ENCODE measurements around the gene SLC24A5. TPM values are rescaled to one million over a fixed set of nuclear protein-coding genes. Genes with fewer than 3 reads are reported as not detected.
A peak's percentile ranks its signal among the peaks of the same experiment; 100 is the strongest.

SLC24A5 gene
- total RNA-seq, 1 donor from 2014 or later, result not detected

DNA sequence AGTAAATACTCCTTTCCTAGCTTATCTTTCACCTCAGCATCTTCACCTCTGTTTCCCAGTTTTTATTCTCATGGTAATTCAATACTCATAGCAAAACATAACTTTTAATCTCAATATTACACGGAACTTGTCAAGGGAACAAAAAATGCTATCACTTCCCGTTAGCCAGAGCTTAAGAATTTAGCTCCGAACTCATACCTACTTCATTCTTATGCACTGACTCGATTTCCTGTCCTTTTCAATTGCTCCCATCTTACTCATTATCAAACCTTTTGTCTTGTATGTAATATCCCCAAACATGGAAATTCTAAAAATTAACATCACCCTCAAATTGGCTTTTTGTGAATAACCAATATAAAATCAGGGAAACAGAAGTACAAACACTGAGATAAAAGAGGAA, 29.1 kb downstream of the SLC24A5 start:
- Histone ChIP-seq H3K27me3 (no peaks in the 10 kb centered on the region), H3K4me3 (no peak overlapping the region), H3K9me3 (no peaks in the 10 kb centered on the region), H3K36me3 (peaks cover 17 to 28% of the 10 kb centered on the region in 2 donors), H3K4me1 (peaks cover 0 to 10% of the 10 kb centered on the region in 2 donors), H3K27ac (peak overlapping the region; percentile 13 to 56)
- DNase-seq (ENCODE audit: low spot score in 2 of 2), result no peak
- intact Hi-C loops (cut with DNase I), result no loop called here
- TF ChIP-seq, protein P1, sequence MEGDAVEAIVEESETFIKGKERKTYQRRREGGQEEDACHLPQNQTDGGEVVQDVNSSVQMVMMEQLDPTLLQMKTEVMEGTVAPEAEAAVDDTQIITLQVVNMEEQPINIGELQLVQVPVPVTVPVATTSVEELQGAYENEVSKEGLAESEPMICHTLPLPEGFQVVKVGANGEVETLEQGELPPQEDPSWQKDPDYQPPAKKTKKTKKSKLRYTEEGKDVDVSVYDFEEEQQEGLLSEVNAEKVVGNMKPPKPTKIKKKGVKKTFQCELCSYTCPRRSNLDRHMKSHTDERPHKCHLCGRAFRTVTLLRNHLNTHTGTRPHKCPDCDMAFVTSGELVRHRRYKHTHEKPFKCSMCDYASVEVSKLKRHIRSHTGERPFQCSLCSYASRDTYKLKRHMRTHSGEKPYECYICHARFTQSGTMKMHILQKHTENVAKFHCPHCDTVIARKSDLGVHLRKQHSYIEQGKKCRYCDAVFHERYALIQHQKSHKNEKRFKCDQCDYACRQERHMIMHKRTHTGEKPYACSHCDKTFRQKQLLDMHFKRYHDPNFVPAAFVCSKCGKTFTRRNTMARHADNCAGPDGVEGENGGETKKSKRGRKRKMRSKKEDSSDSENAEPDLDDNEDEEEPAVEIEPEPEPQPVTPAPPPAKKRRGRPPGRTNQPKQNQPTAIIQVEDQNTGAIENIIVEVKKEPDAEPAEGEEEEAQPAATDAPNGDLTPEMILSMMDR (IDR thresholded peaks at IDR 0.05), result no peak

DNA sequence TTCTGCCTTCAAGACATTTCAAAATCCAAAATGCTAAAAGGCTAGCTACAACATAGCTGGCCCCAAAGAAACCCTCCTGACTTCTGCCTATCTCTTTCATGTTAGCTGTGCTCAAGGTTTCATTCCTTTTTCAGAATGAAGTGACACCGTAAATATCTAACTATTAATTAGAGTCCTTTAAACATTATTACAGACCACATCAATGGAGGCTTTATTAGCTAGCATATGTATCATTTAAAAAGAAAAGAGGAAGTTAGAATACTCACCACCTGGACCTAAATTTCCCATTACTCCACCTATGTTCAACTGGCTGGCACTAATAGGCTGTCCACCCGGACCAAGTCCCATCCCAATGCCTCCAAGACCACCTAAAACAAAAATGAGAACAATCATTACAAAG, 32.7 kb downstream of the SLC24A5 start:
- Histone ChIP-seq H3K9me3 (no peaks in the 10 kb centered on the region), H3K27me3 (no peaks in the 10 kb centered on the region), H3K27ac (no peak overlapping the region), H3K4me1 (no peaks in the 10 kb centered on the region), H3K36me3 (peaks cover 23 to 33% of the 10 kb centered on the region in 2 donors), H3K4me3 (no peak overlapping the region)
- DNase-seq (ENCODE audit: low spot score in 2 of 2), result no peak
- TF ChIP-seq, protein P1 (IDR thresholded peaks at IDR 0.05), result no peak
- intact Hi-C loops (cut with DNase I), result no loop called here

DNA sequence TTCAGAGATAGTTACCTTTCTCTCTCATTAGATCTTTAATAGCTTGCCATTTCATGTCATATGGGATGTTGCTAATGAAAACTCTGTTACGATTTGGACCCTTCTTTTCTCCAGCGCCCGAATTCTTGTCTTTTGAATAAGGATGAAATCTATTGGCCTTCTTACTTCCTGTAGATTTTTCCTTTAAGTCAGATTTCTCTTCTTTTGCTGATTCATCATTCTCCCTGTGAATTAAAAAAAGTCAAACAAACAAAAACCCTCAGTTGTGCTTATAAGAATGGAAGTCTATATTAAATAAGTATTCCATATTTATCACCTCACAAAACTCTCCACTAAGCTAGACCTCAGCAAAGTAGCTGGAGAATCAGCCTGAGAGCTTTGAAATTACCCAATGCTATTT, 47.8 kb downstream of the SLC24A5 start:
- peaks cover 0 to 7% of the 10 kb centered on the region in 2 donors for H3K4me1 ChIP-seq
- H3K9me3 ChIP-seq, result no peaks in the 10 kb centered on the region
- DNase-seq (ENCODE audit: low spot score in 2 of 2), result no peak
- intact Hi-C loops (cut with DNase I), result no loop called here
- no peak overlapping the region for H3K27ac ChIP-seq
- no peak overlapping the region for H3K4me3 ChIP-seq
- H3K27me3 ChIP-seq, result no peaks in the 10 kb centered on the region
- peaks cover 0 to 17% of the 10 kb centered on the region in 2 donors for H3K36me3 ChIP-seq
- TF ChIP-seq, protein P1 (IDR thresholded peaks at IDR 0.05), result no peak

DNA sequence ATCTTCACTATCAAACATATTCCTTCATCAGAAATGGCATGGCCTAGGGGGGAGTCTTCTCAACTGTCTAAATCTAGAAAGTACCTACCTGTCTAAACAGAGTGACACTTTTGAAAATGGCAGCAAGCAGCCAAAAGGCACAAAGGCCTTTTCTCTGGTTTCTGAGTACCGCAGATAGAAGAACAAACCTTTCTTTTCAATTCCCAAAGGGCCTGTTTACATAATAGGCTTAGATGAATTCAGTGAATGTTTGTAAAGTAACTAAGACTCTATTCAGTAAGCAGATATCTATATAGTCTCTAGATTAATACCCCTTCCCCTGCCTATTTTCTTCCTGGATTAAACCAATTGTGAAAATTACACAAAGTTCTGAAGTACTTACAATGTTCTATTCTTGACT, 50.2 kb downstream of the SLC24A5 start:
- intact Hi-C loops (cut with DNase I), result no loop called here
- Histone ChIP-seq H3K27me3 (no peaks in the 10 kb centered on the region), H3K4me3 (no peak overlapping the region), H3K27ac (no peak overlapping the region), H3K36me3 (no peaks in the 10 kb centered on the region), H3K4me1 (peaks cover 0 to 12% of the 10 kb centered on the region in 2 donors), H3K9me3 (no peaks in the 10 kb centered on the region)
- TF ChIP-seq, protein P1 (IDR thresholded peaks at IDR 0.05), result no peak
- DNase-seq (ENCODE audit: low spot score in 2 of 2), result no peak

DNA sequence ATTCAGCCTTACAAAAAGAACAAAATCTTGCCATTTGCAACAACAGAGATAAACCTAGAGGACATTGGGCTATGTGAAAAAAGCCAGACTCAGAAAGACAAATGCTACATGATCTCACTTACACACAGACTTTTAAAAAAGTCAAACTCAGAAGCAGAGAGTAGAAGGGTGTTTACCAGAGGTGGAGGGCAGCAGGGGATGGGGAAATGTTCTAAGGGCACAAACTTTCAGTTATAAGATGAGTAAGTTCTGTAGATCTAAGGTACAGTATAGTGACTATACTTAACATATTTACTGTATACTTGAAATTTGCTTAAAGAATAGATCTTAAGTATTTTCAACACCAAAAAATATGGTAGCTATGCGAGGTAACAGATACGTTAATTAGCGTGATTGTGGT, 54.3 kb downstream of the SLC24A5 start:
- DNase-seq (ENCODE audit: low spot score in 2 of 2), result no peak
- TF ChIP-seq, protein P1 (IDR thresholded peaks at IDR 0.05), result no peak
- Histone ChIP-seq H3K9me3 (no peaks in the 10 kb centered on the region), H3K27ac (no peak overlapping the region), H3K27me3 (no peaks in the 10 kb centered on the region), H3K4me1 (peaks cover 0 to 11% of the 10 kb centered on the region in 2 donors), H3K4me3 (no peak overlapping the region), H3K36me3 (no peaks in the 10 kb centered on the region)
- intact Hi-C loops (cut with DNase I), result loop anchor here (5.0 kb wide), 3 partner anchors 112 to 458 kb away; partner anchors contain the start of gene SEMA6D

DNA sequence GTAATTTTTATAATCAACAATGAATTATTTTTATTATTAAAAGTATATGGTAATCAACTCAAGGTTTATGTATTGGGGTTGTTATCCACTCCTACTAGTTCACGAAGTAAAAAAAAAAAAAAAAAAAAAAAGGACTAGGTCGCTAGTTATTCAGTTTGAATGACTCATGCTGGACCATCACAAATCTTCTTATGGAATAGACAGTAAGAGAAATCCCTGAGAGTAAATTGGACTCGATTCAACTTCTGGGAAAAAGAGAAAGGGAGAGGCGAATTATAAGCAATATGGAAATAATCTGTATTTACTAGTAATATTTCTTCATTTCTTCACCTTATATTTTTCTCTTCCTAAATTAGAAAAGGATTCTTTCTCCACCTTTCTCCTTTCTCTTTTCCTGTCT, 55.3 kb downstream of the SLC24A5 start:
- H3K4me1 ChIP-seq, result peaks cover 0 to 6% of the 10 kb centered on the region in 2 donors
- TF ChIP-seq, protein P1 (IDR thresholded peaks at IDR 0.05), result no peak
- intact Hi-C loops (cut with DNase I), result loop anchor here (2.0 to 5.0 kb wide), 4 partner anchors 75 to 459 kb away; partner anchors contain the start of gene SEMA6D
- no peaks in the 10 kb centered on the region for H3K9me3 ChIP-seq
- H3K27ac ChIP-seq, result peak overlapping the region; percentile 92 to 96
- no peaks in the 10 kb centered on the region for H3K27me3 ChIP-seq
- H3K36me3 ChIP-seq, result no peaks in the 10 kb centered on the region
- peak overlapping the region; percentile 63 to 80 for H3K4me3 ChIP-seq
- DNase-seq (ENCODE audit: low spot score in 2 of 2), result no peak

Measured in ascending aorta (tissue), 2 donors.